OCI-LY1 (cell line): ENCODE results near the gene PAX5.

ENCODE experiments used
- EZH2 ChIP-seq: fragments of 200-600 bp; sonication (generic), shearing (Covaris generic); IDR thresholded peaks from 2 replicates; pipeline ENCODE4 v1.8.0; 2017; ENCODE audit warnings: borderline replicate concordance, mixed run types, mild to moderate bottlenecking, antibody characterized with exemption, low read length, moderate library complexity, mixed read lengths
- TF ChIP-seq, protein P1 (sequence below): fragments of 200-600 bp; sonication (generic), shearing (Covaris generic); IDR thresholded peaks from 2 replicates; pipeline ENCODE4 v1.5.1; 2017; ENCODE audit warnings: mild to moderate bottlenecking, antibody characterized with exemption, low read length, moderate library complexity, mixed read lengths

DNA sequence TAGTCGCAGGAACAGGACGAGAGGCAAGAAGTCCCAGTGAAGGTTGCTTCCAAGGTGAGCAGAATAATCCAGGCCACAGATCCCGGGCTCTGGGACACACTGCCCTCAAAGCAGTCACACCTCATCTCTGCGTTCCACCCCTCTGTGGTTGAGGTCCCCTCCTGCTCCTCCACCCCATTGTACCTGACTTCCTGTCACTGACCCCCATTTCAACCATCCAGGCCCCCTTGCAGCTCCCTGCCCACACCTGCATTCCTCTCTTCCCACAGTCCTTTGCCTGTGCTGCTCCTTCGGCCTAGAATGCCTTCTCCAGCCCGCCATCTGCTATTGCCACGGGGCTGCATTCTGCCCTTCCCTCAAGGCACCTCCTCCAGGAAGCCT lies 73.5 kb downstream of the PAX5 start:
- TF ChIP-seq, protein P1, sequence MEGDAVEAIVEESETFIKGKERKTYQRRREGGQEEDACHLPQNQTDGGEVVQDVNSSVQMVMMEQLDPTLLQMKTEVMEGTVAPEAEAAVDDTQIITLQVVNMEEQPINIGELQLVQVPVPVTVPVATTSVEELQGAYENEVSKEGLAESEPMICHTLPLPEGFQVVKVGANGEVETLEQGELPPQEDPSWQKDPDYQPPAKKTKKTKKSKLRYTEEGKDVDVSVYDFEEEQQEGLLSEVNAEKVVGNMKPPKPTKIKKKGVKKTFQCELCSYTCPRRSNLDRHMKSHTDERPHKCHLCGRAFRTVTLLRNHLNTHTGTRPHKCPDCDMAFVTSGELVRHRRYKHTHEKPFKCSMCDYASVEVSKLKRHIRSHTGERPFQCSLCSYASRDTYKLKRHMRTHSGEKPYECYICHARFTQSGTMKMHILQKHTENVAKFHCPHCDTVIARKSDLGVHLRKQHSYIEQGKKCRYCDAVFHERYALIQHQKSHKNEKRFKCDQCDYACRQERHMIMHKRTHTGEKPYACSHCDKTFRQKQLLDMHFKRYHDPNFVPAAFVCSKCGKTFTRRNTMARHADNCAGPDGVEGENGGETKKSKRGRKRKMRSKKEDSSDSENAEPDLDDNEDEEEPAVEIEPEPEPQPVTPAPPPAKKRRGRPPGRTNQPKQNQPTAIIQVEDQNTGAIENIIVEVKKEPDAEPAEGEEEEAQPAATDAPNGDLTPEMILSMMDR, result no peak
- TF ChIP-seq EZH2, result no peak
